HG03432 (cell line): ENCODE results near the gene HOXA10.

Experiments used
- ATAC-seq: cut with Tn5 transposase; IDR thresholded peaks from one replicate; pipeline ENCODE4 v1.9.1; 2021; ENCODE audit warnings: mild to moderate bottlenecking, moderate library complexity; ENCODE audit not compliant: unreplicated experiment

The HOXA10 gene

DNA sequence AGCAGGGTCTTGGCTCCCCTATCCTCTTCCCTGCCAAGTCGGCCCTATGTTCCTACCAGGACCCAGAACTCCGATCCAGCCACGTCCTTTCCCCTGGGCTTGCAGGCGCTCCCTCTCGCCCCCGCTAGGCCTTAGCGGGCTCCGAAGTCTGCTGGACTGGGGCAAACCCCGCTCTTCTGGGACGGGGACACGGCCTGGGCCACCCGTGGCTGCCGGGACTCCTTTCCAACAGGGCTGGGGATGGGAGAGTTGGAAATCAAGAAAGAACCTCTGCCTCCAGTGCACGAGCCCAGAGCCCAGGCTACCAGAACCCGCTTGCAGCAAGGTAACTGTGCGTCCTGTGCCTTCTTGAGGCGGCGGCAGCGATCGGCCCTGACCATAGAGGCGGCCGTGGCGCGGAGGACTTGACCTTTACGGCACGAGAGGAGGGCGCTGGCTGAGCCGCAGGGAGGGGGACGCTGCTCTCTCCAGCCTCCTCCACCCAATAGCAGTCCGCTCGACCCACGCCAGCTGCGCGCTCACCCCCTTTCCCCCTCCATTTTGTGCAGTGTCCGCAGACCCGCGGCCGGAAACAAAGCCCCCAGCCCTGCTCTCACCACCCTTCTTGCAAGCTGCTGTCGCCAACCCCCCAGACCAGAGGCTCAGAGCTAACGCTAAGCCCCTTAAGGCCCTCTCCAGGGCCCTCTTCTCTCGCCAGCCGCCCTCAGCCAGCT lies 17.9 kb upstream of the HOXA10 start:
- no peak for ATAC-seq

- no peak for ATAC-seq
Measured at GRCh38 chr7:27191161-27191731, 17.1 kb upstream of the HOXA10 start.

GRCh38 chr7:27189997-27190748 lies 16.1 kb upstream of the HOXA10 start:
- ATAC-seq: no peak

GRCh38 chr7:27189295-27189996 lies 15.3 kb upstream of the HOXA10 start:
- ATAC-seq: no peak

- no peak for ATAC-seq
Measured at GRCh38 chr7:27188386-27189294, 14.5 kb upstream of the HOXA10 start.

GRCh38 chr7:27187475-27188385 lies 13.6 kb upstream of the HOXA10 start:
- no peak for ATAC-seq

GRCh38 chr7:27186668-27187474 lies 12.8 kb upstream of the HOXA10 start:
- ATAC-seq: no peak

DNA sequence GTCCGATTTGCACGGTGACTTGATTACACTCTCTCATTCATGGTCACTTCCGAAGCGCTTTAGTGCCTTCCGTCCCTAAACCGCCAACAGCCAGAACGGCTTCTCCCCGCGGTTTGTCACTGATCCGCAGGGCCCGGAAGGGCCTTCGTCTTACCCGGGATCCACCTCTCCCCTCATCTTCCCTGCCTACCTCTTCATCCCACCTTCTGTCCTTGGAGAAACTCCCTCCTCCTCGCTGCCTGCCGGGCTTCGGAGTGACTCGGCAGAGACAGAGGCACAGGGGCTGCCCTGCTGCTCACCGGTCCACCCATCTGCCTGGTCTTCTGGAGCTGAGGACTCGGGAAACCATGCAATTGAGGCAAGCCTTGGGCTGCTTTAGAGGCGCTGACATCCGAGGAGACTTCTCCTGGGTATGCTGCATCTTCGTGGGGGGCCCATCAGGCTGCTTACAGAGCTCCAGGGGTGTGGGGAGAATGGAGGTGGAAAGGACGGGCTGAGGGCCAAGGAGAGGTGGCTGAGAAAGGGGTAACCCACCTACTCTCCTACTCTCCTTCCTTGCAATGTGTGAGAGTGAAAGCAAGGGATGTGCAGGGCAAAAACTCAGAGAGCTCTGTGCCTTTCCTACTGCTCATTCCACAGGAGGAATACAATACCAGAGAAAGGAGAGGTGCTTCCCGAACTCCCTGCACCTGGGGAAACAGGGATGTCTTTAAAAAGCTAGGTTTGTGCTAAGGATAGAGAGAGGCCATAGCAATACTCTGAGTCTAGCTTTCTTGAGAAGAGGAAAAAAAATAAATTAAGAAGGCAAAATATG lies 11.9 kb upstream of the HOXA10 start:
- ATAC-seq: no peak

- ATAC-seq: no peak
Measured at GRCh38 chr7:27185013-27185853, 11.1 kb upstream of the HOXA10 start, which contains the start of gene HOXA11. HOXA11 (minus strand) TSS chr7:27185232; CDS start chr7:27185144, 88 bp downstream.

DNA sequence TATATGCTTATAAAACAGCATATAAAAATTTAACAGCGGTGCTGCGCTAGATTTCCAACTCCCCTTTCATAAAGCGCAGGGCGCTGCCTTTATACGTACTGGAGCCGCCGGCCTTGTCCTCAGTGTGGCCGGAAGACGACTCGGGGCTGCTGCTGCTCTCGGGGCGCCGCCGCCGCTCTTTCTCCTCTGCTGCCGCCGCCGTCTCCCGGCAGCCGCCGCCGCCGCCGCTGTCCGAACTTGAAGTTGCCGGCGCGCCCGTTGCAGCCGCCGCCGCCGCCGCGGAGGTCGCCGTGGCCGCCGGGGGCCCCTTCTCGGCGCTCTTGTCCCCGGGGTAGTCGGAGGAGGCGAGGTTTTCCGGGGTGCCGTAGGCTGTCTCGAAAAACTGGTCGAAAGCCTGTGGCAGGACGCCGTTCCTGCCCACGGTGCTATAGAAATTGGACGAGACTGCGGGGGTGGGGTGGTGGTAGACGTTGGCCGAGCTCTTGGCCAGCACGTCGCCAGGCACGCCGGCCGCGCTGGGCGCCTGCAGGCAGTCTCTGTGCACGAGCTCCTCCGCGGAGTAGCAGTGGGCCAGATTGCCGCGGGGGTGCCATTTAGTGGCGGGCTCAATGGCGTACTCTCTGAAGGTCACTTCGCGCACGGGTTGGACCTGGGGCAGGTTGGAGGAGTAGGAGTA lies 10.4 kb upstream of the HOXA10 start:
- ATAC-seq: no peak

- no peak for ATAC-seq
Measured at GRCh38 chr7:27183682-27184336, 9.7 kb upstream of the HOXA10 start.

DNA sequence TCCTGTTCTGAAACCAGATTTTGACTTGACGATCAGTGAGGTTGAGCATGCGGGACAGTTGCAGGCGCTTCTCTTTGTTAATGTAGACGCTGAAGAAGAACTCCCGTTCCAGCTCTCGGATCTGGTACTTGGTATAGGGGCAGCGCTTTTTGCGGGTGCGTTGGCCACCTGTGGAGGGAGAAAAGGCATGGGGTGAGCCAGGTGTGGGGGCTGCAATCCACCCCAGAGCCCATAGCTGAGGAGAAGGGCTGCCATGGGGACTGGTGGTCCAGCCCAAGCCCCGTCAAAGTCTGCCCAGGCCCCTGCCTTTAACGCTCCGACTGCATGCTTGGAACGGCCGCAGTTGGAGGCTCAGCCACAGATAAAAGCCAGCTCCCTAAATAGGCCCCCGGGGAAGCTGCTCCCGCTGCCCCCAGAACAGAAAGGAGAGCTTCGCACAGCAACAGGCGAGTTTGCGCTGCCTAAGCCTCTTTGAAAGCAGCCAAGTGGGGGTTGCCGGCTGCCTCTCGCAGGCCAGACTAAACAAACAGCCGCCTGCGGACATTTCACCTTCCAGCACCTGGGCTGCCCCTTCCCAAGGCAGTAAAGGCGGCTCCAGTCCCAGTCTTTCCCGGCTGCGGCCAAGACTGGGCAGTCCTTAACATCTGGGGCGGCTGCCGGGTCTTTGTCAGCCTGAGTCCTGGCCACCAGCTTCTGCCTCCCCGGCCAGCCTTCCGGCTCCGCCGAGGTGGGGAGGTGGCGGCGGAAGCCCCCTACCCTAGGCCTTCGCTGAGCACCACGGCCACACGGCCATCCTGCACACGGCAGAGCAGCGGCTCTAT lies 9.0 kb upstream of the HOXA10 start:
- no peak for ATAC-seq

DNA sequence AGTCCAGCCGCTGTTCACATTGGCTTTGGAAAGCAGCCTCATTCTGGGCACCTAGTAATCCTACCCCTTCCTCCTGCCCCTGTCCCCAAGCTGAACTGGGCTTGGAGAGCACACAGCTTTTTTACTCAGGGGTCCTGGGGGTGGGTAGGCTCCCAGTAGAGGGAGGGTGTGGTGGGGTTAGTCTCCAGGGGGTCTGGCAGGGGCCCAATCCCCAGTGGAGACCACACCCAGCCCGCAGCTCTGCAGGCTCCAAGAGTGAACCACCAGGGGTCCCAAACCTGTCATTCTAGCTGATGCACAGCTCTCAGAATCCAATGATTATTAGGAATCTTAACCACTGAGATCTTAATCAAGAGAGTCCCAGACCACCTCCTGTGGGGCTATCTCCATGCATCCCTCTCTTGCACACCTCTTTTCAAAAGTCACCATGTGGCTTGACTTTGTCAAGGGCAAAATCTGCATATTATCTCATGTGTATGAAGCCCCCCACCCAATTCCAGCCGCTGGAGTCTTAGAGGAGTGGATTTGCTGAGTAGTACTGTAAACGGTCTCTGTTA lies 8.2 kb upstream of the HOXA10 start:
- no peak for ATAC-seq

DNA sequence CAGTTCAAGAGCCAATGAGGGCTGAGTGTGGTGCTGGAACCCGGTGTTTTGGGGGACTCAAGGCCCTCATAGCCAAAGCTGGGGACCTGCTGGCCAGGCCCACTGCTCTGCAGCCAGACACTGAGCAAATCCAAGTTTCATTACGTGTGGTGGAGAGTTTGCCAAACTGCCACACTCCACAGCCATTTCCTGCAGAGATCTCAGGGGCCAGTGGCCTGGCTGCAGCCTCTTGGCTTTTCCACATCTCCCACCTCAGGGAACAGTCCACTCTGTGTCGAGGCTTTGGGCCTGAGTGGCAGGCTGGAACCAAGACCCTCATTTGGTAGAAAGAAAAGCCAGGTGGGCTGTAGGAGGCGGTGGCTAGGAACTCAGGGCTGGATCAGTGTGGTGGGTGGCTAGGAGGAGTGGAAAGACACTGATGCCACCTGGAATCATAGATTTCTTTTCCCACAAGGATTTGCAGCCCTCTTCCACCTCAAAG lies 7.7 kb upstream of the HOXA10 start:
- ATAC-seq: no peak
